WTC11 (cell line): ENCODE measurements around the gene FREY1. TPM values are rescaled to one million over a fixed set of nuclear protein-coding genes. Genes with fewer than 3 reads are reported as not detected.

Experiments used
- AFF4 ChIP-seq: sonication (generic); formaldehyde crosslinking; IDR thresholded peaks from 2 replicates; pipeline ENCODE4 v1.8.1; 2023; ENCODE audit warnings: mild to moderate bottlenecking, missing genetic modification reagents, borderline replicate concordance
- ATF3 ChIP-seq: sonication (generic); formaldehyde crosslinking; conservative IDR thresholded peaks from 2 replicates; pipeline ENCODE4 v1.8.1; 2022; ENCODE audit warnings: mild to moderate bottlenecking, missing genetic modification reagents
- ATF6 ChIP-seq: sonication (generic); formaldehyde crosslinking; IDR thresholded peaks from 2 replicates; pipeline ENCODE4 v1.8.1; 2023; ENCODE audit warnings: mild to moderate bottlenecking, missing genetic modification reagents
- CBFB ChIP-seq: sonication (generic); formaldehyde crosslinking; IDR thresholded peaks from 2 replicates; pipeline ENCODE4 v1.8.1; 2022; ENCODE audit warnings: mild to moderate bottlenecking, low read depth, missing genetic modification reagents
- ELF4 ChIP-seq: sonication (generic); formaldehyde crosslinking; IDR thresholded peaks from 2 replicates; pipeline ENCODE4 v1.8.1; 2022; ENCODE audit warnings: low read depth, mild to moderate bottlenecking, moderate library complexity, missing genetic modification reagents
- IRF1 ChIP-seq: sonication (generic); formaldehyde crosslinking; IDR thresholded peaks from 2 replicates; pipeline ENCODE4 v1.8.0; 2023; ENCODE audit warnings: missing genetic modification reagents
- PREB ChIP-seq: sonication (generic); formaldehyde crosslinking; IDR thresholded peaks from 2 replicates; pipeline ENCODE4 v1.8.1; 2022; ENCODE audit warnings: mild to moderate bottlenecking, missing genetic modification reagents, moderate library complexity, borderline replicate concordance
- TEAD1 ChIP-seq: sonication (generic); formaldehyde crosslinking; IDR thresholded peaks from 2 replicates; pipeline ENCODE4 v1.8.0; 2022; ENCODE audit warnings: mild to moderate bottlenecking, missing genetic modification reagents
- ZNF281 ChIP-seq: sonication (generic); formaldehyde crosslinking; IDR thresholded peaks from 2 replicates; pipeline ENCODE4 v1.8.0; 2023; ENCODE audit warnings: mild to moderate bottlenecking, missing genetic modification reagents
- ZNF416 ChIP-seq: fragments of 250-450 bp; sonication (Bioruptor Pico); IDR thresholded peaks from 2 replicates; pipeline ENCODE4 v1.9.0; 2021; ENCODE audit warnings: mild to moderate bottlenecking, inconsistent platforms
- ZNF425 ChIP-seq: fragments of 250-450 bp; sonication (Bioruptor Pico); conservative IDR thresholded peaks from 2 replicates; pipeline ENCODE4 v1.9.0; 2021; ENCODE audit warnings: mild to moderate bottlenecking
- ZNF532 ChIP-seq: fragments of 250-450 bp; sonication (Bioruptor Pico); IDR thresholded peaks from 2 replicates; pipeline ENCODE4 v1.9.0; 2021; ENCODE audit warnings: mild to moderate bottlenecking, borderline replicate concordance
- total RNA-seq: library from RNA; stranded (reverse); gene quantifications from 3 replicates; pipeline ENCODE4 v1.2.3, GENCODE V29; 2021

FREY1 gene
- total RNA-seq, 1 experiment from 2014 or later: 2.1 TPM

GRCh38 chr11:45899448-45900174 lies 7.5 kb downstream of the FREY1 start (continued):
- TF ChIP-seq IRF1 (no peak), ATF6 (CRISPR knock-in tag) (no peak), PREB (CRISPR knock-in tag) (no peak), CBFB (CRISPR knock-in tag) (no peak), ATF3 (CRISPR knock-in tag) (peak; percentile 14; the same call in 1 of the 2 replicates), ZNF416 (CRISPR knock-in tag) (no peak), AFF4 (CRISPR knock-in tag) (no peak), ZNF281 (CRISPR knock-in tag) (no peak), ELF4 (CRISPR knock-in tag) (no peak), TEAD1 (CRISPR knock-in tag) (no peak), ZNF532 (CRISPR knock-in tag) (no peak), ZNF425 (CRISPR knock-in tag) (no peak)
